ENCODE measurements around the gene E2F4. TPM values are rescaled to one million over a fixed set of nuclear protein-coding genes. Genes with fewer than 3 reads are reported as not detected.

Gene E2F4
- total RNA-seq, 1 donor from 2014 or later = 85.7 TPM

- no peak for DNase-seq (ENCODE audit: low spot score)
Observed at GRCh38 chr16:67234180-67234597, 42.2 kb downstream of the E2F4 start.

- DNase-seq (ENCODE audit: low spot score) = no peak
Observed at GRCh38 chr16:67235816-67236562, 44.0 kb downstream of the E2F4 start.

- DNase-seq (ENCODE audit: low spot score) = no peak
Observed at GRCh38 chr16:67236563-67237395, 44.8 kb downstream of the E2F4 start.

- DNase-seq (ENCODE audit: low spot score) = no peak
Observed at GRCh38 chr16:67237396-67238277, 45.7 kb downstream of the E2F4 start.

GRCh38 chr16:67238278-67238575 is 46.3 kb downstream of the E2F4 start:
- no peak for DNase-seq (ENCODE audit: low spot score)

- no peak for DNase-seq (ENCODE audit: low spot score)
Observed at GRCh38 chr16:67238806-67239470, 47.0 kb downstream of the E2F4 start.

- no peak for DNase-seq (ENCODE audit: low spot score)
Observed at GRCh38 chr16:67240506-67240905, 48.6 kb downstream of the E2F4 start.

GRCh38 chr16:67241008-67241900 is 49.3 kb downstream of the E2F4 start:
- no peak for DNase-seq (ENCODE audit: low spot score)

- no peak for DNase-seq (ENCODE audit: low spot score)
Observed at GRCh38 chr16:67242138-67242730, 50.3 kb downstream of the E2F4 start.

GRCh38 chr16:67243481-67243880 is 51.5 kb downstream of the E2F4 start:
- DNase-seq (ENCODE audit: low spot score) = no peak

- peak; percentile 68 for DNase-seq (ENCODE audit: low spot score)
Observed at GRCh38 chr16:67244387-67245185, 52.6 kb downstream of the E2F4 start.

- DNase-seq (ENCODE audit: low spot score) = no peak
Observed at GRCh38 chr16:67245186-67245585, 53.2 kb downstream of the E2F4 start.

GRCh38 chr16:67245674-67246080 is 53.7 kb downstream of the E2F4 start:
- DNase-seq (ENCODE audit: low spot score) = no peak

- peak; percentile 82 for DNase-seq (ENCODE audit: low spot score)
Observed at GRCh38 chr16:67246081-67246755, 54.3 kb downstream of the E2F4 start.

- no peak for DNase-seq (ENCODE audit: low spot score)
Observed at GRCh38 chr16:67246756-67247191, 54.8 kb downstream of the E2F4 start.

GRCh38 chr16:67247192-67248072 is 55.5 kb downstream of the E2F4 start, which contains the start of gene FHOD1:
Gene FHOD1, minus strand, starts transcription at chr16:67247481. Its CDS starts 71 bp downstream, at chr16:67247410.
- peak; percentile 96 for DNase-seq (ENCODE audit: low spot score)

- no peak for DNase-seq (ENCODE audit: low spot score)
Observed at GRCh38 chr16:67248073-67248400, 56.1 kb downstream of the E2F4 start.
